GM19324 (cell line): Measurements from ENCODE around the gene ERCC6L2.

Source experiments
- ATAC-seq: cut with Tn5 transposase; IDR thresholded peaks from one replicate; pipeline ENCODE4 v1.9.1; 2021; ENCODE audit warnings: mild to moderate bottlenecking, moderate library complexity; ENCODE audit not compliant: unreplicated experiment, low FRiP score

The ERCC6L2 gene

DNA sequence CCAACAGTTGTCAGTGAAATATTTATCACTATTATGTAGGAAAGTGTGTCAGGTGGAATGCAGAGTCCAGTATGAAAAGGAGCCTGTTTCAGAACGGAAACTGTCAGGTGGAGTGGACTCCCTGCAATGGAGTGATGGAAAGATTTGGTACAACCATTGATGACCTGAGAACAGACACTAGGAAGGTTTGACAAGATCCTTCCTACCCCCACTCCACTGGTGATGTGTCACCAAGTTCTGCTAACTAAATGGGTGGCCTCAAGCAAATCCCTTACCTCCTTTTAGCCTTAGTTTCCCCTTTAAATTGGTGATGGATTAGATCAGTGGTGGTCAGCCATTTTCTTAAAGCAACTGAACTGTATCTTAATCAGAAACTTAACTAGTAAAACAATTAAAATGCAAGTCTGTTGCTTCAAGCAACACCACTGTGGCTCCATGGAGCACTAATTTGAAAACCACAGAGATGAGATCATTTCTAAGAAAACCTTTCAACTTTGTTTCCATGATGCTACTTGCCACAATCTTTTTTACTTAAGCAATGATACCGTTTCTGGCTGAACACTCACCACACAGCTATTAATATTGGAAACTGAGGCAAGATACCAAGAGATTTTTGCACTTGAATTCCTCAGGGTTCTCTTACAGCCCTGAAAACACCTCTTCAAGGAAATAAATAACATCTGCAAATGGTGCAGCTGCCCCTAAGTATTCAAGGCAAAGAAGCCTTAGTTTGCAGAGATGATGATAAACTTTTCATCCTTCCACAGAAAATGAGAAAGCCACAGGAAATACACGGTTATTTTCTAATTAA lies 140.6 kb downstream of the ERCC6L2 start:
- ATAC-seq, result no peak
